ENCODE data around the gene PLEKHF1.
"Not testable (repeated sequence)": the region's sequence is repeated elsewhere in the genome, so short reads cannot be mapped to it uniquely, and the experiment has no call there.

Gene PLEKHF1

DNA sequence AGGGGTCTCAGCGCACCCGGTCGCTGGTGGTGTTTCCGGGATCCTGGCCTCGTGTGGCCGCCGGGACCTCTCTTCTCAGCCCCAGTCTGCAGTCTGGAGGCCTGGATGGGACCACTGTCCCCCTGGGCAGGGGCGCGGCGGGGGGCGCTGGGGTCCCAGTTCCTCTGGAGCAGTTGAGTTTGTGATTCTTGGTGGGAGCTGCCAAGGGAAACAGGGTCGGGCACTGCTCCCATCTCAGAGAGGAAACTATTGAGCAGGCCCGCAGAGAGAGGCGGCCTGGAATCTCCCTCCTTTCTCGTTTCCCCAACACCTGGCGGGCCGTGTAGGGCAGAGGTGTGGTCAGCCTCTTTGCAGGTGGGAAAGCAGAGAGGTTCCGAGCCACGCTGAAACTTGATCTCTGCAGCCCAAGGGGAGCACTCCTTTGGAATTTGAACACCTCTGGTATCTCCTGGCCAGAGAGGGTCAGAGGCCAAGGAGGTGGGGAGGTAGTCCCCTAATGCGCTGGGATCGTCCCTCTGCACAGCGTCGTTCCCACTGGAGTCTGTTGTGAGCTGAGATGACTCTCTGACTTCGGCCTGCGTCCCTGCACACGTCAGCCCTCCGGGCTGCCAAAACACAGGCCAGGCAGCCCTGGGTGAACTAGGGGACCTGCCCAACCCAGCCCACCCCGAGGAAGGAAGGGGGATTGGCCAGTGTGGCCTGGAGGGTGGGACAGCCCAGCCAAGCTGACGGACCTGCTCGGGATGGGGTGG is 741 bp downstream of the PLEKHF1 start:
- DNase-seq = peak; percentile 16

DNA sequence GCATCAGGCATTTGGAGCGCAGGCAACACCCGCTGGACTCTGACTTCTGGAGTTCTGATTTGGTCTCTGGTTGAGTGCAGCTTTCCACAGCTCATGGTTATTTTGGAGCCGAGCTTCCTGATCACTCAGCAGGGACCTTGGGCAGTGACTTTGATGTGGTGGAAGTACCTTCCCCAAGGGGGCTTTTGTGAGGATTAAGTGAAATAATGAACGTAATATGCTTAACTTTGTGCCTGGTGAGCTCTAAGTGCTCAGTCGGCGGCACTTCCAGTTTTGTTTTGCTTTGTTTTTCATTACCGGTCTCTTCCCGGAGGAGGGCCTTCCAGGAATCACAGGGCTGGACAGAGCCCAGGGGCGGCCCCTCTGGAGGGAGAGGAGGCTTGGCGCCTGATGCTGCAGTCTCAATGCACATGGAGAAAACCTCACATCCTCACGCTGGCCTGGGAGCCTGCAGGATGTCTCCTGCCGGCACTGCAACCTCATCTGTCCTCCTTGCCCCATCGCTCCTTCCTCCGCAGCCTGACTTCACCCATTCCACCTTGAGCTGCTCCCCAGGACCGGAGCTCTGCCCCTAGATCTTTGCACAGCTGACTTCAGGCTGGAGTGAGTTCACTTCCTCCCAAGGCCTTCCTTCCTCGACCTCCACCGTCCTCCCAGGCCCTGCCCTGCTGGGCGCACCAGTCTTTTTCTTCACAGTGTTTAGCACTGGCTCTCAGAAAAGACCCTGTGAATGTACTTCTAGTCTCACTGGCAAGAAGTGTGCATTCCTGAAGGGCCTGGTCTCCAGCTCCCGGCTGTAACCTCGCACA is 1.5 kb downstream of the PLEKHF1 start:
- peak; percentile 25 for DNase-seq

DNA sequence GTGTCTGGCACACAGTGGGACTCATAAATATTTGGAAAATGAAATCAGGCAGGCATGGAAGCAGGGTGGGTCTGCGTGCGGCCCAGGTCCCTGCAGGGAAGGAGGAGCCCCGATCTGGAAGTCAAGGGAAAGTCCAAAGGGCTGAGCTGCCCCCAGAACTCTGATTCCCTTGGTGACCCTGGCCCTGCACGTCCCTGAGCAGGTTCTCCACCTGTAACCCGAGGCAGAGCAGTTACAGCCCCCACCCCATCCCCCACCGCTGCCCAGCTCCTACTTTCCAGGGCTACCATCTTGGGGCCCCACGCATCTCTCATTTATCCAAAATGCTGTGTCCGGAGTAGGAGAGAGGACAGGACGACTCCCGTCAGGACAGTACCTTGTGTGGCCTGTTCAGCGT is 2.1 kb downstream of the PLEKHF1 start:
- no peak for DNase-seq

DNA sequence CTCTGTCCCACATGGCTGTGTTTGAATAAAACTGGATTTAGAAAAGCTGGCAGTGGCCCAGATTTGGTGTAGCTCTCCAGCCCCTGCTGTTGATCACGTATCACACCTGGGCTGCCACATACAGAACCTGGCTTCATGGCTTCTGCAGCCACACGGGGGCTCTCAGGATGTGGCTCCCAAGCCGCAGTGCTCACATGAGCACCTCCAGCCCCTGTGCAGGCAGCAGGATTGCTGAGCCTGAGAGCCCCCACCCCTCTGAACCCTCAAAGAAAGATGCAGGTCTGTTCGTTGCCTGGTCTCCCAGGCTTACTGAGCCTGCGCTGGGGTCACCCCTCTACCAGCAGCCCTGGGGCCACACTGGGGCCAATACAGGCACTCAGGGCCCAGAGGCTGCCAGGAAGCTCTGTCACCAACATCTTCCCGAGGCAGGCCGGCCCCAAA is 2.7 kb downstream of the PLEKHF1 start:
- no peak for DNase-seq

DNA sequence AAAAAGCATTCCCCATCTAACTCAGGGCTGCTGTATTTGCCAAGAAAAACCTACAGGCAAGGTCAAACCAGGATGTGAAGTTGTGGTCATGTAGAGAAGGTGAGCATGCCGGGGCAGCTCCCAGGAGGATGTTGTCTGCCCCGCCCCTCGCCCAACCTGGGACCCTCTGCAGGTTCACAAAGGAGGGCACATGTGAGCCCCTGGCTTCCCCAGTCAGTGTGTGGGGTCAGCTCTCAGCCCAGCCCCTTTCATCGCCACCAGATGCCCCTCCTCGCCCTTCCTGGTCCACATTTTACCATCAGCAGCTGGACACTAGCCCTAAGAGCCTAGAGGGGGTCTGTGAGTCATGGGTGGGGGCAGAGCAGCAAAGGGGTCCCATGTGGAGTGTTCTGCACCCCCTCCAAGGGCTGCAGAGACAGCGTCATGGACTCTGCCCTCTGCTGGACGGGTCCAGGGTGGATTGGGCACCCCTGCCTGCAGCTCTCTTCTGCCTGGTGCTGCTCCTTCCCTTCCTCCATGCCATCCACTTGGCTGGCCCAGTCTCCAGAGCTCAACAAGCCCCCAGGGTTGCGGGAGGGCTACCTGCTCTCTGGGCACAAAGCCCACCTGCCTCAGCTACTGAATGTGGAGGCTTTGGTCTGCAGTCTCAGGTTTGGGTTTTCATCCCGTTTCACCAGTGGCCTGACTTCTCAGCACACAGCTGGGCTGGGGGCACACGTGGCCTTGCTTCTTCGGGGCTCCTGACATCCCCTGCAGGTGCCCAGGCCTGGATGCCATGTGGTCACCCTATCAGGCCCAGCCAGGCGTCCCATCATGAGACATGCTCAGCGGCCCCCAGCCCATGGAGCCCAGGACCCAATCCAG is 3.7 kb downstream of the PLEKHF1 start:
- no peak for DNase-seq

DNA sequence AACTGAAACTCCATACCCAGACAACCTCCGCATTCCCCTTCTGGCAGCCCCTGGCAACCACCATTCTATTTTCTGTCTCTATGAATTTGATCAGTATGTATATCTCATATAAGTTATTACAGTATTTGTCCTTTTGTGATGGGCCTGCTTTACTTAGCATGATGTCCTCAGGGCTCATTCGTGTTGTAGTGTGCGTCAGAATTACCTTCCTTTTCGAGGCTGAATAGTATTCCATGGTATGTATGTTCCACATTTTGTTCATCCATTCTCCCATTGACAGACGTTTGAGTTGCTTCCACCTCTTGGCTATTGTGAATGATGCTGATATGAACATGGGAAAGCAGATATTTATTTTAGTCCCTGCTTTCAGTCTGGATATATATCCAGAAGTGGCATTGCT is 5.0 kb downstream of the PLEKHF1 start:
- DNase-seq = no peak

DNA sequence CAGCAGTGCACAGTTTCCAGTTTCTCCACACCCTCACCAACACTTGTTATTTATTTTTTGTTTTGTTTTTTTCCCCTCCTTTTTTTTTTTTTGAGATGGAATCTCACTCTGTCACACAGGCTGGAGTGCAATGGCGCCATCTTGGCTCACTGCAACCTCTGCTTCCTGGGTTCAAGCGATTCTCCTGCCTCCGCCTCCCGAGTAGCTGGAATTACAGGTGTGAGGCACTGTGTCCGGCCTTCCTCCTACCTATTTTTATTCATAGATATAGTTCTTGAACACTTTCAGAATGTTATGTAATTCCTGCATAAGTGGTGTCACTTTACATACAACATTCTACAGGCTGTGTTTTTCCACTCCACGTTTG is 5.7 kb downstream of the PLEKHF1 start:
- DNase-seq = not testable (repeated sequence)

DNA sequence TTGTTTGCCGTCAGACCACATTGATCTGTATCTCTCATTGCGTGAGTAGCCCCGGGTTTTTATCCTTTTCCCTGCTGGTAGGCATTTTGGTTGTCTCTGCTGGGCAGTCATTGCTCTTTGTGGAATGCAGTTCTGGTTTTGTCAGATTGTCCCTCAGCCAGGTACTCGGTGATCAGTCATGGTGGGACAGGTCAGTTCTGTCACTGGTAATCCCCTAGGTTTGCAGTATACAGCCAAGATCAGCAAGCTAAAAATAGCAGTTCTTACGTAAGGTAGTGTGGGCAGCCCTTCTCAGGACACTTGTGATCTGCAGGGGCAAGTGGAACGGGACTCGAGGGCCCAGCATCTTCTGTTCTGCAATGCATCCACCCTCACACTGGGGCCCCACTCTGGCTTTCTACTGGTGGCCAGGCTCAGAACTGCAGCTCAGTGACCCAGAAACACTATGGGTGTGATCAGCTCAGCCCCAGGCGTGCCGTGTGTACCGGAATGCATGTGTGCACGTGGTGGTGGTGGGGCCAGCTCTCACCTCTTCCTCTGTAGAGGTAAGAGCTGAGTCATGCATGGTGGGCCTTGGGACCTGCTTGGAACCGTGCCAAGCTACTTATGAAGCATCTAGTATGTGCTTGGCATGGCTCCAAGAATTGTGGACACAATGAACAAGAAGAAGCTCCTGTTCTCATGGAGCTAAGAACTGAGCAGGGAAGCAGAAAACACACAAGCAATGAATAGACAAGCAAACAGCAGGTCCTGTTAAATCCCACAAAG is 6.3 kb downstream of the PLEKHF1 start:
- DNase-seq = no peak

DNA sequence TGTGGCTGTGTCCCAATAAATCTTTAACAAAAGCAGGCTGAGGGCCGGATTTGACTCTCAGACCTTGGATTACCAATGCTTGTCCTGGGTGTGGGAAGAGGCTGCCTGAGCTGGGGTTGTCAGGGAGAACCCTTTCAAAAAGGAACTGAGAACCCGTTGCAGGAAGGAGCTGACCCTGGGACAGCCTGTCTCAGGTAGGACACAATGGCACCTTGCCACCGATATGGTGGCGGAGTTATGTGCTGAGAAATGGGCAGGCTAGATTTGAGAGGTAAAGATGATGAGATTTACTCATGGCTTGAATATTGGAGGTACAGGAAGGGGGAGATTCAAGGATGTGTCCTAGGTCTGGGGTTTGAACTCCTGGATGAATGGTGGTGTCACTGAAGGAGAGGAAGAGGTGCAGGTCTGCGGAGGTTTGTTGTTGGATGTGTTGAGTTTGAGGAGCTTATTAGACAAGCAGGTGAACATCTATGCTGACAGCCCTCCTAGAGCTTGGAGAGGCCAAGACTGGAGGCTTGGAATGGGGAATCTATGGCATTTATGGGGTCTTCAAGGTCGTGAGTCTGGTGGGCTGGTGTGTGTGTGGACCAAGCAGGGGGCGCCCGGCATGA is 7.2 kb downstream of the PLEKHF1 start:
- DNase-seq = no peak

DNA sequence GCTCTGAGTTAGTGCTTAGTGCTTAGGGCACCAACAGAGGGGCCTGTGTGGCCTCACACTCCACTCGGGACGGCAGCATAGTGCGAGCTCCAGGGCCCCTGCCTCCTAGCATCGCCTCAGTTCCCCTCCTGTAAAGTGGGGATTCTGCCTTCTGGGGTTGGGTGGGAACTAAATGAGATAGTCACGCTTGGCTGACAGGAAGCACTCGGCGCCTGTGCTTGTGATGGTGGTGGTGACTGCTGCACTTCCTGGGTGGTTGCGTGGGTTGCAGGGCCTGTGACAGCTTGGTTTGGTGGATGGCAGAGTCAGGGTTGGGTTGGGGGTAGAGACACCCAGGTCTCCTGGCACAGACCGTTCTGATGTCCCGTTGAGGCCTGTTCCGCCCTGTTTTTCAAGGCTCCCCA is 7.7 kb downstream of the PLEKHF1 start:
- no peak for DNase-seq

DNA sequence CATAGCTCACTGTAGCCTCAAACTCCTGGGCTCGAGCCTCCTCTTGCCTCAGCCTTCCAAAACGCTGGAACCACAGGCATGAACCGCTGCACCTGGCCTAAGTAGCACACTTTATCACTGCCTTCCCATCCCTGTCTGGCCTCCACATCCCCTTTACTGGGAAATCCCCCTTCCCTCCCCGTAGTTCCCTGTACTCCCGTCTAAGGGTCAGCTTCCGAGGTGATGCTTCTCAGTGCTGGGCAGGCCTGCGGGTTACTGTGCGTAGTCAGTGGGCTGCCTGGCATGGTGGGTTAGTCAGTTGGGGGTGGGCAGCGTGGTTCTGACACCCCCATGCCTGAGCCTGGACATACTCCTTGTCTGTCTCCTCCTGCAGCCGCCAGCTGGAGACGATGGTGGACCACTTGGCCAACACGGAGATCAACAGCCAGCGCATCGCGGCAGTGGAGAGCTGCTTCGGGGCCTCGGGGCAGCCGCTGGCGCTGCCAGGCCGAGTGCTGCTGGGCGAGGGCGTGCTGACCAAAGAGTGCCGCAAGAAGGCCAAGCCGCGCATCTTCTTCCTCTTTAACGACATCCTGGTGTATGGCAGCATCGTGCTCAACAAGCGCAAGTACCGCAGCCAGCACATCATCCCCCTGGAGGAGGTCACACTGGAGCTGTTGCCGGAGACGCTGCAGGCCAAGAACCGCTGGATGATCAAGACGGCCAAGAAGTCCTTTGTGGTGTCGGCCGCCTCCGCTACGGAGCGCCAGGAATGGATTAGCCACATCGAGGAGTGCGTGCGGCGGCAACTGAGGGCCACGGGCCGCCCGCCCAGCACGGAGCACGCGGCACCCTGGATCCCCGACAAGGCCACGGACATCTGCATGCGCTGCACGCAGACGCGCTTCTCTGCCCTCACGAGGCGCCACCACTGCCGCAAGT is 8.4 kb downstream of the PLEKHF1 start:
- DNase-seq = no peak

DNA sequence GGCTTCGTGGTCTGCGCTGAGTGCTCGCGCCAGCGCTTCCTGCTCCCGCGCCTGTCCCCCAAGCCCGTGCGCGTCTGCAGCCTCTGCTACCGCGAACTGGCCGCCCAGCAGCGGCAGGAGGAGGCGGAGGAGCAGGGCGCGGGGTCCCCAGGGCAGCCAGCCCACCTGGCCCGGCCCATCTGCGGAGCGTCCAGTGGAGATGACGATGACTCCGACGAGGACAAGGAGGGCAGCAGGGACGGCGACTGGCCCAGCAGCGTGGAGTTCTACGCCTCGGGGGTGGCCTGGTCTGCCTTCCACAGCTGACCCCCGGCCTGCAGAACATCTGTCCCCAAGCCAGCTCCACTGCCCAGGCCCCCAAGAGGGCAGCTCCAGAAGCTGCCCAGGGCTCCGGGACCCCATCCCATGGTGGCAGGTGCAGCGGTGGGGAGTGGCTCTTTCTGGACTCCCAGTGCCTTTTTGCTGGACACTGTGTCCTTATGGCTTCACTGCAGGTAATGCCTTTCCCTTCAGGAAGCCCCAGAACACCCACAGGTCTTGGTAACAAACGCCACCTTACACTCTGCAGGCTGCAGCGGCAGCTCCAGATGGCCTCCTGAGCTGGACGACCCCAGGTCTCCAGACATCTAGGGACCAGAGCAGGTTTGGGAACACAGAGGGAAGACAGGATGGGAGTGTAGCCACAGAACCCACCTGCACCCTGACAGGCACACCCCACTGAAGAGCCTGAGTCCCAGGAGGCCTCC is 9.3 kb downstream of the PLEKHF1 start:
- no peak for DNase-seq

DNA sequence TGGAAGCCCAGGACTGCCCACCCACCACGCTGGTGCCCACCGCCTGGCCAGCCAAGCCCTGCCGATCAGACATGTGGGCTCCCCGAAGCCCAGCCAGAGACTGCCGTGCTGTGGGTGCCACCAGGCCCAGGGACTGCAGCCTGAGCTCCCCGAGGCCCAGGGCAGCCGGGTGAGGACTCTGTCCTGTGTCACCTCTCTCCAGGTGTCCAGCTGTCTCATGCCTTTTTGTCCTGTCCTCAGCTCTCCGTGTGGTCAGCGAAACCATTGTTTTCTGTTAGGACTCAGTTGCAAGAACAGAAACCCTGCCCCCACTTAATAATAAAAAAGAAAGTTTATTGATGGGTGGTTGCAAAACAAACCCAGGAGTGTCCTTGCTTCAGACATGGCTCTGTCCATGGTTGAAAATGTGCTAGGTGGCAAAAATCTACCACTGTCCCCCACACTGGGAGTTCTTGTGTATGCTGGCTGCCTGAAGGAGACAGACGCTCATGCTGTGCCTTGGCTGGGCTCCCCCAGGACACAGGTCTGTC is 9.9 kb downstream of the PLEKHF1 start:
- no peak for DNase-seq

DNA sequence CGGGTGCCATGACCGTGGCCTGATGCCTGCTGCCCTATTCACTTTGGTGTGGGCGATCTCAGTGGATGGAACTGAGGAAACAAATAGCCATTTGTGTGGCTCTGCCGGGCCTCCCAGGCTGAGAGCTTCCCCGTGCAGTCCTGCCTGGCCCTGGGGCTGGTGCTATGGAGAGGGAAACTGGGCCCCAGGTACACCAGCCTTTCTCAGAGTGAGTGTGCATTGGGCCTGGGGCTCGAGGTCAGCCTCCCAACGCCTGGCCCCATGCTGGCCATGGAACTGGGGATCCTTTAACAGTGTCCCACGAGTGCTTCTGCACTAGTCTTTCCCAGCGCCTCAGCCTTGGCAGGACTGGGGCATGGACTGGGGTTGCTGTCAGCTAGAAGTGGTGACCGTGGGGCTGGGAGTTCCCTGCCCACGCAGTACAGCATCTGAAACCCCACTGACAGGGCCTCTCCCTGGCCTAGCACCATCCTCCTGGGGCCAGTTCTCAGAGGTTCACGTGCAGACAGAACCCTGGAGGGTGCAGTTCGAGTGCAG is 10.5 kb downstream of the PLEKHF1 start:
- no peak for DNase-seq

DNA sequence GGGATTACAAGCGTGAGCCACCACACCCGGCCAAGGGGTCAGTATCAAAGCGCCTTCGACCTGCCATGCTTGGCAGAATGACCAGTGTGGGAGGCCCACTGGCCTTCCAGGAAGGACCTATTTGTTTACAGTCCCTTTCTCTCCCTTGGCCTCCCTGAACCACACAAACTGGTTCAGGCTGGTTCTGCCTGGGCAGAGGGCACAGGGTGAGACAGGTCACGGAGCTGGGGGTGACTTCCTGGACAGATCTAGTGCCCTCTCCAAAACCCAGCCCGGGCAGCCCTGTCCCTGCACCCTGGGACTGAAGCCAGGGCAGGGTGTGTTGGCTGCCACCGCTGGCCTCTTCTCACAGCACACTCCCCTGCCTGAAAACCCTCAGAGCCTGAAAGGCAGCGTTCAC is 11.3 kb downstream of the PLEKHF1 start:
- no peak for DNase-seq

DNA sequence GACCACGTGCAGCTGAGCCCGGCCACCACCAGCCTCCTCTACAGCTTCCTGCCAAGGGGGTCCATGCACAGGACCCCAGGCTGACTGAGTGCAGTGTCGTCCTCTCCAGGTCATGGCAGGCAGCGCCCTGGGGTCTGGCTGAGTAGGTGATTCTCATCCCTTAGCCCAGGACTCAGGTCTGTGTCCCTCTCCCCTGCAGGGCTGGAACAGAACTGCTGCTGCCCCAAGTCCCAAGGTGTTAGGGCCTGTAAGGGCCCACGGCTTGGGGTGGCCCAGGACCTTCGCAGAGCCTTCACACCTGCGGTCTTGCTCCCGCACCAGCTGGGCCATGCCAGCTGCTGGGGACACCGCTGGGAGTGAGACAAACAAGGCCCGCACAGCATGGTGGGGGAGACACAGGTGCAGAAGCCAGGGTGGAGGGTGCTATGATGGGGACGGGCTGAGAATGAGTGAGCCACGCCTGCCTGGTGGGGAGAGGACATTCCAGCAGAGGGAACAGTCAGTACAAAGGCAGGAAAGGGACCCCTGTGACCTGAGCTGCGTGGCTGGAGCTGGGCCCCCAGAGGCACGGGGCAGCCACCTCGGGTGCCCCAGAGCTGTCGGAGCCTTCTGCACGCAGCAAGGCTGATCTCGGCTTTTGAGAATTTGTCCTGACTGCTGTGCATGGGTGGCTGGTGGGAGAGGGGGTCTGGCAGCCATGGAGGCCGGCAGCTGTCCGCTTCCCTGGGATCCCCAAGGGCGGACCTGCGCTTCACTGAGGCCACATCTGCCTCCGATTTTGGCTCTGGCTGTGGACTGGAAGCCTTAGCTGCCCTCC is 11.9 kb downstream of the PLEKHF1 start:
- no peak for DNase-seq

DNA sequence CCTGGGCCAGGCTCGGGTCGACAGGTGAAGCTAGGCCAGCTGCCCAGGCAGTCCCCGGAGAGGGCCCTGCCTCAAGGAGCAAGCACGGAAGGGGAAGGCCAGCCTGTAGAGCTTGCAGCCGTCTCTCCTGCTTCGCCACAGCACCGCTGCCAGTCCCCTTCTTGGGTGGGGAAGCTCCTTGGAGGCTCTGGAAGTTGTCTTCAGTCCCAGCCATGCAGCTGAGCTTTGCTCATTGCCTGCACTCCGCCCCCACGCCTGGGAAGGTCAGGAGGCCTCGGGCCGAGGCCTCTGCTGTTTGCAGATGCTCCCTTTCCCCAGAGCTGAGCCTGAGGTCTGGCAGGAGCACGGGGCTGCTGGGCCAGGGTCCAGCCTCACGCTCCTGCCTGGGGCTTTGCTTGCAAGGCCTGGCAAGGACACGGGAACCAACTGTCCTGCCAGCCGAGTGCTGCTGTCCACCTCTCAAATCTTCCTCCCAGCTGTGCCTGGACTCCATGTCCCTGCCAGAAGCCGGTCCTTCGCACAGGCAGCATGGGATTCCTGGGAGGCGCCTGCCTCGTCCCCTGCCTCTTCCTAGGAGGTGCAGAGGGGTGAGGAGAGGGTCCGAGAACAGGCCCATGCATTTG is 13.3 kb downstream of the PLEKHF1 start:
- no peak for DNase-seq

DNA sequence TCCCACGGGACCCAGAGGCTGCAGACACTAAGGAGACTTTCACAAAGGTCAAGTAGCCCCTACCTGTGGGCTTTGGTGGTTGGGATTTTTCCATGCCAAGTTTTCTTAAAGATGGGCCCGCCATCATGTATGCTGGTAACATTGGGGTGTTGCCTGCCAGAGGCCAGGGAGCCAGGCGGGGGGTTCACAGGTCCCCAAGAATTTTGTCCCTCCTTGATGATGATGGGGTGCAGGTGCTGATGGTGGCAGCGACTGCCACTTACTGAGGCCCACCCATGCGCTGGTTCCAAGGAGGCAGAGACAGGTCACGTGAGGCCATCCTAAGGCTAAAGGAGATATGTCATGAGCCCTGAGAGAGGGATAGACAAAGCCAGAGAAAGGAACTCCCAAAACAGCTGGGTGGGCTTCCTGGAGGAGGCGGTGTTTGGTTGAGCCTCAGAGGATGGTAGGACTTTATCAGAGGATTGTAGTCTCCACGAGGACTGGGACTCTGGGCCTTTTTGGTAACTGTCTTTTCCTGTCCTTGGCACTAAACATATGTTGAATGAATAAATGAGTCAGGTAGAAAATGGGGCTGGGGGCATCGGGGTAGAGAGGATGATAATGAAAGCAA is 14.4 kb downstream of the PLEKHF1 start:
- no peak for DNase-seq

All from HCEC 1CT (cell line).